Pancreas (tissue), 10 donors: ENCODE results near the gene ANKRD23. TPM values are rescaled to one million over a fixed set of nuclear protein-coding genes. Genes with fewer than 3 reads are reported as not detected.

Experiments used
- ATAC-seq, 4 donors: fragments of 200-7000 bp; cut with Tn5 transposase; one replicate each; pipeline versions ENCODE4 v1.8.0 to v1.9.1; 2020; ENCODE audit warnings: mild to moderate bottlenecking in 4 of 4, moderate library complexity in 4 of 4
- DNase-seq, 6 donors: peaks; one replicate each; pipeline ENCODE4 v3.0.0-alpha.2; 2020
- FAIRE-seq: peaks from 2 replicates; lab custom pipeline; 2012; peaks lifted over from hg19 to GRCh38; lab: Jason Lieb, UNC
- H3K27ac ChIP-seq, 4 donors: fragments of 200-600 bp; sonication (generic); 1 replicate in 3 of 4; 2 replicates in 1 of 4; pipeline versions ENCODE4 v1.5.0 to v1.8.0; 2020
- H3K27me3 ChIP-seq, 4 donors: fragments of 200-600 bp; one replicate each; pipeline ENCODE4 v1.8.0; 2021
- H3K36me3 ChIP-seq, 3 donors: fragments of 200-600 bp; sonication (generic) in 1 of 3; one replicate each; pipeline versions ENCODE4 v1.5.0 to v1.8.0; 2020 to 2021
- H3K4me1 ChIP-seq, 3 donors: fragments of 200-600 bp; one replicate each; pipeline ENCODE4 v1.8.0; 2021
- H3K4me3 ChIP-seq, 4 donors: fragments of 200-600 bp; sonication (generic) in 2 of 4; one replicate each; pipeline versions ENCODE4 v1.5.0 to v1.8.0; 2020 to 2021
- H3K9me3 ChIP-seq, 4 donors: fragments of 200-600 bp; one replicate each; pipeline ENCODE4 v1.8.0; 2021
- CTCF ChIP-seq, 4 donors: fragments of 200-600 bp; sonication (generic) in 3 of 4; IDR thresholded peaks; one replicate each; pipeline versions ENCODE4 v1.5.0 to v1.8.0; 2021; ENCODE audit warnings: antibody characterized with exemption in 4 of 4
- WGBS, 2 donors: extraction: QIAGEN DNeasy Blood & Tissue Kit; methylation state at CpG; one replicate each; pipeline ENCODE4 v1.1.7; 2013; 5-methylcytosine and 5-hydroxymethylcytosine counted together
- intact Hi-C, 3 donors: fragments of 100-400 bp; cut with DNase I; formaldehyde crosslinking; loops; one replicate each; pipeline versions ENCODE4 v1.11.1 to v1.14.2; 2022
- polyA plus RNA-seq, 2 donors: library from polyadenylated mRNA; stranded (reverse); fragments of 200-250 nt; gene quantifications; one replicate each; pipeline ENCODE4 v1.2.3, GENCODE V29; 2013
- total RNA-seq, 6 donors: library from RNA; stranded (reverse); fragmentation: NEBNext Ultra II Directional in 4 of 6; extraction: Animal tissue kit (Norgen Biotek cat#: 25700) in 4 of 6; gene quantifications; one replicate each; pipeline versions ENCODE4 v1.2.1 to v1.2.4, GENCODE V29; 2021 to 2023
- donor health status: healthy with polysubstance abuse.
- donor health status: DM: no; HTN: no; CAD: no; lungs with moderate emphysema.
- donor health status: DM: no; HTN: no; CAD: no.
- donor health status: control.
- donor health status: control.
- donor health status: Bipolar disorder and iron deficiency.
- donor health status: DM: yes; HTN: yes; CAD: no.
- donor health status: DM: no; HTN: no; CAD: no.
- donor health status: DM: no; HTN: no; CAD: no.
- donor health status: DM: yes; HTN: yes; CAD: no.

The ANKRD23 gene
- total and polyA plus RNA-seq, 8 donors: 0.95 to 10.9 (median 2.9) TPM

DNA sequence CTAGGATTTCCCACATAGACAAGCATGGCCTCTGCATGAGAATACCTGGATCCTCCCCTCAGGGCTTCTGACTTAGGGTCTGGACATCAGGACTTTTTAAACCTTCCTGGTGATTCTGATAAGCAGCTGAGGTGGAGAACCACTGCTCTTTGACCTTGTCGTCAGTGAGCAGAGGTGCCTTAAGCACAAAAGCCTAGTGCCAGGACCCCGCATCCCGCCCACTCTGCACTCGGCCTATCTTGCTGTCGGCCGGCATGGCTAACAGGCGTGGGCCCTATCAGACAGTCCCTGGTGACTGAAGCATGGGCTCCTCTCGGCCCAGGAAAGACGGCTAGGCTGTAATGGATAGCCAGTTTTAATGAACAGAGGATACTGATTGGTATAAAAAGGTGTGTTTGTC is 6.2 kb downstream of the ANKRD23 start:
- FAIRE-seq (no peak), ATAC-seq (no peak), DNase-seq (no peak)
- Histone ChIP-seq H3K27me3 (no peaks in the 10 kb centered on the region), H3K27ac (no peak overlapping the region), H3K4me1 (peaks cover 11 to 14% (median 13%) of the 10 kb centered on the region in 3 donors), H3K4me3 (no peak overlapping the region), H3K9me3 (no peaks in the 10 kb centered on the region), H3K36me3 (peaks cover 0 to 7% (median 0%) of the 10 kb centered on the region in 3 donors)
- no peak for TF ChIP-seq CTCF (IDR thresholded peaks at IDR 0.05)
- 91 to 96% methylated on average over 9 of the region's 9 CpGs for WGBS, 2 donors
- intact Hi-C loops: no loop called here

- H3K9me3 ChIP-seq: no peaks in the 10 kb centered on the region
- peaks cover 27 to 32% (median 30%) of the 10 kb centered on the region in 3 donors for H3K4me1 ChIP-seq
- no peak for TF ChIP-seq CTCF (IDR thresholded peaks at IDR 0.05)
- FAIRE-seq: no peak
- intact Hi-C loops: no loop called here
- no peak for DNase-seq
- H3K27ac ChIP-seq: no peak overlapping the region
- WGBS, 2 donors: 89 to 96% methylated on average over 4 of the region's 4 CpGs
- H3K4me3 ChIP-seq: no peak overlapping the region
- ATAC-seq: no peak
- H3K27me3 ChIP-seq: no peaks in the 10 kb centered on the region
- H3K36me3 ChIP-seq: peaks cover 0 to 7% (median 3%) of the 10 kb centered on the region in 3 donors
Measured at GRCh38 chr2:96835830-96836229, 8.0 kb downstream of the ANKRD23 start.

DNA sequence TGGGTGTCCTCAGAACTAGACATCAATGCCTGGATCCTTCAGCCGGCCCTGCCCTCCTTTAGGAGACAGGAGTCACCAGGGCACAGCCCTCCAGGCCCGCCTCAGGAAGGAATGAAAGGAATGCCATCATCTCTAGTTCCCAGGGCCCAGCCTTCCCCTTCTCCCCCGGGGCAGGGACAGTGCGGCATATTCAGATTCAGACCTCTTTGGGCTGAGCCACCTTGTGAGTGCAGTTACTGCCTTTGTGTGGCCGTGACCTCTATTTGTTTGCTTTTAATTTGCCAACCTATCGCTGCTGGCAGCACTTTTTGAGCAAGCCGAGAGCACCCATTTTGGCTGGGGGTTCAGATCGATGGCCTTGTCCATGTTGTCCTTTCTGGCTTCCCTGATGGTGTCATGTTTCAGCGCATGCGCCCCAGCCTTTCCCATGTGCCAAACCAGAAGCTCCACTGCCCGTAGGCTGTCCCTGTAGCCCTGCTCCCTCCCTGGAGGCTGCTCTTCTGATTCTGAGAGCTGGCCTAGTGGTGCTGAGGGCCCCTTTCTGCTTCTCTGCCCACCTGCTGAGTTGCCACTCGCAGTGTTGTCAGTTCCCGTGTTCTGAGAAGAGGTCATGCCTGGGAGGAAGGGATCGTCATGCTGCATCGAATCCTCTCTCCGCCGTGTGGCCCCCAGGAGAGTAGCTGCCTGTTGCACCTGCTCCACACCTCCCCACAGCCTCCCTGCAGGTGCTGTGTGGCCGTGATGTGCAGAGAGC is 10.9 kb downstream of the ANKRD23 start:
- H3K27me3 ChIP-seq: no peaks in the 10 kb centered on the region
- H3K4me3 ChIP-seq: no peak overlapping the region
- peaks cover 27 to 33% (median 31%) of the 10 kb centered on the region in 3 donors for H3K4me1 ChIP-seq
- H3K36me3 ChIP-seq: peaks cover 4 to 36% (median 21%) of the 10 kb centered on the region in 3 donors
- intact Hi-C loops: no loop called here
- no peak for TF ChIP-seq CTCF (IDR thresholded peaks at IDR 0.05)
- H3K27ac ChIP-seq: peak overlapping the region; percentile 40 to 73 (median 68)
- ATAC-seq (peak; percentile 90 to 94 (median 92)), DNase-seq (peak; percentile 90 to 99 (median 96)), FAIRE-seq (no peak)
- no peaks in the 10 kb centered on the region for H3K9me3 ChIP-seq
- 10 to 12% methylated on average over 18 of the region's 18 CpGs for WGBS, 2 donors

DNA sequence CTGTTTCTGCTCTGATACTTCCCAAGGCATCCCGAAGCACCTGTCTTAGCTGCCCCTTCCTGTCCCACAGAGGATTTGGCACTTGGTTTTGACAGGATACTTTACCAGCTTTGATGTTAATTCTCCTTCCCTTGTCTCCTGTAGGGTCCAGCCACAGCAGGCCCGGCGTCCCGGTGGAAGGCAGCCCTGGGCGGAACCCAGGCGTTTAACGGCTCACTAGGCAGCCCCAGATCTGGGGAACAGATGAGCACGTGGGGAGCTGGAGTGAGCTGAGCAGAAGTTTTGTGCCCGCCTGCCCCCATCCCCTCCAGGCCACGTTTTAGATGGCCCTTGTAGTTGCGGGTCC is 11.4 kb downstream of the ANKRD23 start:
- no peak for TF ChIP-seq CTCF (IDR thresholded peaks at IDR 0.05)
- Histone ChIP-seq H3K4me3 (no peak overlapping the region), H3K9me3 (no peaks in the 10 kb centered on the region), H3K36me3 (peaks cover 4 to 41% (median 26%) of the 10 kb centered on the region in 3 donors), H3K4me1 (peaks cover 27 to 33% (median 31%) of the 10 kb centered on the region in 3 donors), H3K27ac (peak overlapping the region; percentile 40 to 73 (median 68)), H3K27me3 (no peaks in the 10 kb centered on the region)
- no peak for FAIRE-seq
- 33 to 43% methylated on average over 11 of the region's 11 CpGs for WGBS, 2 donors
- peak in 3 of 4 donors; percentile 5 to 23 (median 8) for ATAC-seq
- intact Hi-C loops: no loop called here
- no peak for DNase-seq

DNA sequence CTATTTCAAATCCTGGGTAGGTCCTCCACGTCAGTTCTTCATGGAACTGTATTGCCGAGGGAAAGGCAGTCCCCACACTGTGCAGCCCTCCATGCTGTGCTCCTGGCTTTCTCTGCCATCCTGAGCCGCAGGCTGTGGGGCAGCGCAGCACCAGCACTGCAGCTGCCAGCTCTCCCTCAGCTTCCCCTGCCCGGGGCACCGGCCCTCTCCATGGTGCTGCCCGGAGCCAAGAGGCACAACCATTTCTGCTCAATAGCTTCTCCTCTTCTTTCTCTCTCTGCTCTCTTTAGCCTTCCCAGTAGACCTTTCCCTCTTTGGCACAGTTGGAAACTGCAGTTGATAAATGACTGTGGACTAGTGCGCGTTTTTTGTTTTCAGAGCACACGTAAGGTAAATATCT is 12.1 kb downstream of the ANKRD23 start:
- peak; percentile 54 to 88 (median 69) for DNase-seq
- Histone ChIP-seq H3K27me3 (no peaks in the 10 kb centered on the region), H3K9me3 (no peaks in the 10 kb centered on the region), H3K4me3 (no peak overlapping the region), H3K4me1 (peaks cover 27 to 33% (median 31%) of the 10 kb centered on the region in 3 donors), H3K27ac (peak overlapping the region; percentile 40 to 73 (median 68)), H3K36me3 (peaks cover 4 to 48% (median 31%) of the 10 kb centered on the region in 3 donors)
- peak; percentile 68 to 79 (median 78) for ATAC-seq
- no peak for TF ChIP-seq CTCF (IDR thresholded peaks at IDR 0.05)
- FAIRE-seq: no peak
- WGBS, 2 donors: 15% methylated on average over 10 of the region's 10 CpGs
- intact Hi-C loops: no loop called here
